NB4 (cell line): ENCODE results near the gene F7.

ENCODE experiments used
- DNase-seq: peaks from one replicate; pipeline ENCODE4 v3.0.0; 2010; ENCODE audit warnings: low read depth
- H3K4me3 ChIP-seq: one replicate; pipeline ENCODE4 v1.5.1; 2011; ENCODE audit warnings: mild to moderate bottlenecking, low read depth, low read length, moderate library complexity
- CTCF ChIP-seq: IDR thresholded peaks from one replicate; pipeline ENCODE4 v1.5.1; 2012; ENCODE audit warnings: low read depth, low read length
- MAX ChIP-seq: IDR thresholded peaks from 2 replicates; pipeline ENCODE4 v1.6.1; 2011; ENCODE audit warnings: low read depth, low read length
- MYC ChIP-seq: IDR thresholded peaks from 2 replicates; pipeline ENCODE4 v1.6.1; 2011; ENCODE audit warnings: low read depth, low read length
- POLR2A ChIP-seq: IDR thresholded peaks from 2 replicates; pipeline ENCODE4 v1.6.1; 2011; ENCODE audit warnings: mild to moderate bottlenecking; ENCODE audit not compliant: insufficient read length; ENCODE audit errors: extremely low read depth

The F7 gene

GRCh38 chr13:113137691-113138298, 32.2 kb downstream of the F7 start:
- no peak for TF ChIP-seq MYC
- no peak for TF ChIP-seq MAX
- no peak for TF ChIP-seq CTCF
- no peak for TF ChIP-seq POLR2A
- no peak overlapping the region for H3K4me3 ChIP-seq
- DNase-seq, result no peak

GRCh38 chr13:113138792-113139551, 33.4 kb downstream of the F7 start:
- H3K4me3 ChIP-seq, result no peak overlapping the region
- DNase-seq, result peak; percentile 42
- TF ChIP-seq CTCF (no peak), POLR2A (no peak)

GRCh38 chr13:113139577-113139976, 34.0 kb downstream of the F7 start:
- TF ChIP-seq POLR2A (no peak), CTCF (no peak), MAX (no peak), MYC (no peak)
- DNase-seq, result no peak
- H3K4me3 ChIP-seq, result no peak overlapping the region

GRCh38 chr13:113140677-113141600, 35.3 kb downstream of the F7 start:
- H3K4me3 ChIP-seq, result no peak overlapping the region
- no peak for TF ChIP-seq CTCF
- no peak for TF ChIP-seq POLR2A
- no peak for TF ChIP-seq MAX
- no peak for TF ChIP-seq MYC
- no peak for DNase-seq

GRCh38 chr13:113141601-113141970, 36.0 kb downstream of the F7 start:
- DNase-seq, result no peak
- H3K4me3 ChIP-seq, result no peak overlapping the region
- TF ChIP-seq MAX (no peak), MYC (no peak), POLR2A (no peak), CTCF (no peak)
